GM18505 (cell line): ENCODE data around the gene TTC21A.
"Not testable (repeated sequence)": the region's sequence is repeated elsewhere in the genome, so short reads cannot be mapped to it uniquely, and the experiment has no call there.

Experiments
- ATAC-seq: cut with Tn5 transposase; IDR thresholded peaks from one replicate; pipeline ENCODE4 v1.9.1; 2021; ENCODE audit not compliant: unreplicated experiment
- POLR2A ChIP-seq: IDR thresholded peaks from 4 replicates; pipeline ENCODE4 v1.6.1; 2011; ENCODE audit warnings: borderline replicate concordance; ENCODE audit not compliant: insufficient read depth, insufficient read length; ENCODE audit errors: extremely low read depth

The TTC21A gene

DNA sequence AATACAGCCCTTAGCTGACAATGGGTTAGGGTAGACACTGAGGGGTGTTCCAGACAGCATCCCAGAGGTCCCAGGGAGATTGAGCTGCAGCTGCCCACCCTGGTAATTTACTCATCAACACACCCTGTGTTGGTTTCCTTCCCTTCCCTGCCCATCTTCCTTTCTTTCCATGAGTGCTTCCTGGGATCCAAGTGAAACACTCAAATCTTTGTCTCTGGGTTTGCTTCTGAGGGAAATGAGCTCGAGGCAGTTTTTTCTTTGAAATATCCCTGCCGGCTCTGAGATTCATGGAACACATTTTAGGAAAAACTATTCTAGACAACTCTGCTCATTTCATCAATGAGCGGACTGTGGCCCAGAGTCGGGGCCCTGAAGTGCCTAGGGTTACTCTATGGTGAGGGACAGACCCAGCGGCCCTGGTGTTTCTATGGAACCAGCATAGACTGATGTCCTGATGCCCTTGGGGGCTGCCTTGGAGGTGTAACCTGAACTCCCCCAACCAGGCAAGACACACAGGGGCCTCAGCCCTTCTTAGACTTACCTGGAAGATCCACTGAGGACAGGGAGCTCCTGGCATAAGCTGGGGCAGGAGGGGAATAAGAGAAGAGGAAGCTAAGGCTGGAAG lies 60.8 kb downstream of the TTC21A start:
- no peak for ATAC-seq

DNA sequence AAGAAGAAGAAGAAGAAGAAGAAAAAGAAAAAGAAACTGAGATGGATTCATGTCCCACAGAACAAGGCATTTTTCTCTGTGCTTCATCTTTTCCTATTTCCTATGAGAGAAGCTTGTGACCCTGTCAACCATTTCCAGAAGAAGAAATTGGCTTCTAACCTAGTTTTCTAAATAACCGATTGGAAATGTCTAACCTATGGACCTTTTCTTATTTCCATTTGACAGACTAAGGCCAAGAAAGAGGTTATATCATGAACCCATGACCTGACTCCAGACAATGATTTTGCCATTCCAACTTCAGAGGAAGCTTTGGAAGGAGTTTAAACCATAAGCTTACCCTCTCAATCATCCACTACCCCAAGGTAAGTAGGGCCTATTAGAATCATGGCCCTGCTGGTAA lies 62.2 kb downstream of the TTC21A start:
- ATAC-seq, result no peak
- TF ChIP-seq POLR2A, result no peak

More for the DNA sequence above, 60.8 kb downstream of the TTC21A start:
- no peak for TF ChIP-seq POLR2A

DNA sequence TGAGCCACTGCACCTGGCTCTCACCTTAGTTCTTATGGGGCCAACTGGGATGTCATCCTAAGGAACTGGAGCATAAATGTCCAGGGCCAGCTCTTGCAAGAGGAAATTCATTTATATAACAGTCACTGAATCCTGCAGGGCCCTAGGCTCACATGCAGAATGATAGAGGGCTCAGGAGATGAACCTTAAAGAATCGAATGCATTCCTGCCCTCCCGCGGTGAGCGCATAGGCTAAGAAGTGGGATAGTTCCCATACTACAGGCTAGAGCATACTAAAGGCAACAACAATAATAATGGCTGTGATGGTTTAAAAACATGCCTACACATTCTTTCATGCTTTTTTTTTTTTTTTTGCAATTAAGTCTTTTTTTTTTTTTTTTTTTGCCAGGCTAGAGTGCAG lies 63.0 kb downstream of the TTC21A start:
- TF ChIP-seq POLR2A, result no peak
- no peak for ATAC-seq

DNA sequence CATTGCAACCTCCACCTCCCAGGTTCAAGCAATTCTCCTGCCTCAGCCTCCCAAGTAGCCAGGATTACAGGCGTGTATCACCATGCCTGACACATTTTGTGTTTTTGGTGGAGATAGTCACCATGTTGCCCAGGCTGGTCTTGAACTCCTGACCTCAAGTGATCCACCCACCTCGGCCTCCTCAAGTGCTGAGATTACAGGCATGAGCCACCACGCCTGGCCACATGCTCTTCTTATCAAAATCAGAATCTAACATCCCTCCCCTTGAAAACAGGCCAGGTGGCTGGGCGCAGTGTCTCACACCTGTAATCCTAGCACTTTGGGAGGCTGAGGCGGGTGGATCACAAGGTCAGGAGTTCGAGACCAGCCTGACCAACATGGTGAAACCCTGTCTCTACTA lies 63.4 kb downstream of the TTC21A start:
- ATAC-seq, result not testable (repeated sequence)

DNA sequence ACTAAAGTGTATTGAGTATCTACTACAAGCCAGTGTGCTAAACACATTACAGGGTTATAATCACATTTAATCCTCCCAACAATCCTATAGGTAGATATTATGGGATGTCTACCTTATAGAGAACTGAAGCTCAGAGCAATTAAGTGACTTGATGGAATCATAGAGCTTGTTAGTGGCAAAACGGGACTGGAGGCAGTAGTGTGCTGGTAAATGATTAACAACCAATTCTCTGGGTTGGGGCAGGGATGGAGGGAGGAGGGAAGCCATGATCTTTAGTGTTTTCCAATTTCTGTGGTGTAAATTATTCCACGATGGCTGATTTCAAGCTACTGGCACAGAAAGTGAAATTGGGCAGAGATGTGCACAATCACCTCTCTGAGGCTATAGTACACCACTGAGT lies 64.4 kb downstream of the TTC21A start:
- TF ChIP-seq POLR2A, result no peak
- ATAC-seq, result no peak

DNA sequence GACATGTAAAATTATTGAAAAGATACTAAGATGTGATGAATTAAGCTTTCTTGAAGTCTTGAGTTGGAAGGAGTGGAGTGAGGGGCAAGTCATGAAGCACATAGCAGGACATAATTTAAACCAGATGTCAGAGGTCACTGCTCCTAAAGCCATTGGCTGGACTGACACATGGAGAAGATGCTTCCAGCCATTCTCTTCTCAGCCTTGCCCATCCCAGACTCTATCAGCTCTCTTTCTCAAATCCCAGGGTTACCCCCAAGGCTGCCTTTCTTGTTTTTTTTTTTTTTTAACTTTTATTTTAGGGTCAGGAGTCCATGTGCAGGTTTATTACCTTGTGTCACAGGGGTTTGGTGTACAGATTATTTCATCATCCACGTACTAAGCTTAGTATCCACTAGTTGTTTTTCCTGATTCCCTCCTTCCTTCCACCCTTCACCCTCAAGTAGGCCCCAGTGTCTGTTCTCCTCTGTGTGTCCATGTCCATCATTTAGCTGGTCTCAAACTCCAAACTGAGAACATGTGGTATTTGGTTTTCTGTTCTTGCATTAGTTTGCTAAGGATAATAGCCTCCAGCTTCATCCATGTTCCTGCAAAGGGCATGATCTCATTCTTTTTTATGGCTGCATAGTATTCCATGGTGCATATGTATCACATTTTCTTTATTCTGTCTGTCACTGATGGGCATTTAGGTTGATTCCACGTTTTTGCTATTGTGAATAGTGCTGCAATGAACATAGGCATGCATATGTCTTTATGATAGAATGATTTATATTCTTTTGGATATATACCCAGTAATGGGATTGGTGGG lies 66.0 kb downstream of the TTC21A start:
- TF ChIP-seq POLR2A, result no peak
- no peak for ATAC-seq

DNA sequence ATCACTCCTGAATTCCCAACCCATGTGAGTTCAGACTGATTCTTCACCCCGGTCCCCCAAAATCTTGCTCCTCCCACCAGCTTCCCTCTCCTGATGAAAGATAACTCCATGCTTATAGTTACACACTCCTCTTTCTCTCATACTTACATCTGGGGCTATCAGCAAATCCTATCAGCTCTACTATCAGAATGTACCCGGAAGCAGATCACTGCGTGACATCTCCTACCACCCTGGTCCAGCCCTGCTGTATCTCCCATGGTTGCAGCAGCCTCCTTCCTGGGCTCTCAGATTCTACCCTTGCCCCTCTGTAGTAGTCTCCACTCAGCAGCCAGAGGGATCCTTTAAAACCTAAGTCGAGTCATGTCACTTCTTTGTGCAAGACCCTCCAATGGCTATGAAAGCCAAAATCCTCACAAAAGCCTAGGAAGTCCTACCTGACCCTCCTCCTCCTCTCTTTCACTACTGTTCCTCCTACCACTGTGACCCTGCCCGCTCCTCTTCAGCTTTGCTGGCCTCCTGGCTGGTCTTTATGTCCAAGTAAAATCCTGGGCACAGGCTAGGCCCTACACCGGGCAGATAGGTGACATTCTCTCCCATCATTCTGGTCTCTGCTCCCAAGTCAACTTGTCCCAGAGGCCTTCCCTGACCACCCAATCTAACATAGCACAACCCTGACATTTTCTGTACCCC lies 68.7 kb downstream of the TTC21A start:
- no peak for TF ChIP-seq POLR2A
- ATAC-seq, result no peak

DNA sequence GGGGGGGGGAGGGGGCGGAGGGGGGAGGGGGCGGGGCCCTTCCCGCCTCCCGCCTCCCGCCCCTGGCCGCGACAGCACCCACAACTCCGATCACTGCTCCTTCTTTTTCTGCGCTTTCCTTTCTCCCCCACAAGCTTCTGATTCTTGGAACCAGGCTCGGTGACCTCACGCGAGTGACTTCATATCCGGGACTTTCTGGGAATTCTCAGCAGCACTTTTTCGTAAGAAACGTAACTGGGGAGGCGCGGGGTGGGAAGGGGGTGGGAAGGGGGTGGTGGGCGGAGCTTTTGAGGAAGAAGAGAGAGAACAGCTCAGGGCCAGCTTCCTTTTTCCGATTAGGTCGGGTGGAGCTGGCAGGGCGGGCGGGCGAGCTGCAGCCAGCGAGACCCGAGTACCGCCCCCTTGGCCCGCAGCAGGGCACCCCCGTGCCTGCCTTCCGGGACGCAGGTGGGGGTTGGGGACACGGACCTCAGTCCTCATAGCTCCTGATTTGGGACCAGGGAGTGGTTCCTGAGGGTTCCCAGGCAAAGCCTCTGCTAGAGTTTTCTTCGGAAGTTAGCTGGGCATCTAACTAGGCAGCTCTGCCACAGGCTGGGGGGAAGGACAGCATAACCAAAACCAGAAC lies 70.3 kb downstream of the TTC21A start:
- ATAC-seq, result peak; percentile 34
- peak; percentile 71 for TF ChIP-seq POLR2A

DNA sequence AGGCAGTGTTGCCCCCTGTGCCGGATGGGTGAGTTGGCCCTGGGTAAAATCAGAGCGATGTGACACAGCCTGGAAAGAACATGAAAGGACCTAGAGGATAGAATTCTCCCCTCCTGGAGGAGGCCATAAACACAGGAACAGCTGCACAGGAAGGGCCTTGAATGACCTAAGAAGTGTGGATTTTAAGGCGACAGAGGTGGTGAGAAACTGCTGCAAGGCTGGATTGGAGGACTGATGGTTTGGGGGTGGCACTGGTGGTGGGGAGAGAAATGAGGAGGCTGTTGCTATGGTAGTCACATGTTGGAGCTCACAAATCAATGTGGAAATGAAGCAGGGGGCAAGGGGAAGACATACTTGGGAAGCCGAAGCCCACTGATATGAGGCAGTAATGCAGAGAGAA lies 71.1 kb downstream of the TTC21A start:
- no peak for ATAC-seq
- TF ChIP-seq POLR2A, result no peak

DNA sequence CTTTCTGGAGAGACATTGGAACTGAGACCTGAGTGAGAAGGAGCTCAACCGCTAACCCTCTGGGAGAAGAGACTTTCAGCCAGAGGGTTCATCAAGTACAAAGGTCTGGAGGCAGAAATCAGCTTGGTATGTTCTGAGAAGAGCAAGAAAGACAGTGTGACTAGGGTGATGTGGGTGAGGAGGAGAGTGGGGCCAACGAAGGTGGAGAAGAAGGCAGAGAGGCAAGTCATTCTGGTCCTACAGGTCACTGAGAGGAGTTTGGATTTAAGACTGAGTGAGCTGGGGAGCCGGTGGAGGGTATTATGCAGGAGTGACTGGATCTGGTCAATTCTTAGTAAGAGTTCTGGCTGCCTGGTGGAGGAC lies 72.7 kb downstream of the TTC21A start:
- no peak for TF ChIP-seq POLR2A
- ATAC-seq, result no peak

DNA sequence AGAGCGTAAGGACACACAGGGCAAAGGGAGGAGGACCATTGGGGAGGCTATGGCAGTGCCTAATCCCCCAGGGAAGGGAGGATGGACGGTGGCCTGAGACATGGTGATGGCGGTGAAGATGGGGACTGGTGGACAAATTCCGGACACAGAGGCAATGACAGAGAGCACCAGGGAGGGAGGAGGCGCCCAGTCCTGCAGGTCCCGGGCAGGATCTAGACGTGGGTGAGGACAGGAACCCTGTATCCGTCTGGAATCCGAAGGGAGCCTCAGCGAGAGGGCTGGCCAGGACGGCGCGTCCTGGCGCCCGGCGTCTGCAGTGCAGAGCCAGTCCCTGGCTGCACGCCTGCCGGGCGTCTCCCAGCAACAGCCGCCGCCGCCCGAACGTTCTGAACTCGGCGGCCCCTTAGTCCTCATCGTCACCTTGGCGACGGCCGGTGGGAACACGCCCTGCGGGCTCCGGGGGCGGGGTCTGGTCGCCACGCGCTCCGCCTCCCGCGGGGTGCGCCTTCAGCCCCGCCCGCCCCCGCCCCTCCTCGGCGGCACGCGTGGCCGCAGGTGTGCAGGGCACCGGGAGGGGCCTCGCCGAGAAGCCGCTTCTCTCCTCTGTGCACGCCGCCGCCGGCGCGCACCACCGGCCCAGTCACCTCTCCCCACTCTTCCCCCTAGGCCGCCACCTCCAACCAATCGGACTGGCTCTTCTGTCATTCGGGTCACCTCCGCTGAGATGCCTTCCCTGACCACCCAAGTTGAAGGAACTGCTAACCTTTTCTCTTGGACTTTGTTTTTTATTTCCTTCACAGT lies 73.3 kb downstream of the TTC21A start:
- ATAC-seq, result peak; percentile 90

DNA sequence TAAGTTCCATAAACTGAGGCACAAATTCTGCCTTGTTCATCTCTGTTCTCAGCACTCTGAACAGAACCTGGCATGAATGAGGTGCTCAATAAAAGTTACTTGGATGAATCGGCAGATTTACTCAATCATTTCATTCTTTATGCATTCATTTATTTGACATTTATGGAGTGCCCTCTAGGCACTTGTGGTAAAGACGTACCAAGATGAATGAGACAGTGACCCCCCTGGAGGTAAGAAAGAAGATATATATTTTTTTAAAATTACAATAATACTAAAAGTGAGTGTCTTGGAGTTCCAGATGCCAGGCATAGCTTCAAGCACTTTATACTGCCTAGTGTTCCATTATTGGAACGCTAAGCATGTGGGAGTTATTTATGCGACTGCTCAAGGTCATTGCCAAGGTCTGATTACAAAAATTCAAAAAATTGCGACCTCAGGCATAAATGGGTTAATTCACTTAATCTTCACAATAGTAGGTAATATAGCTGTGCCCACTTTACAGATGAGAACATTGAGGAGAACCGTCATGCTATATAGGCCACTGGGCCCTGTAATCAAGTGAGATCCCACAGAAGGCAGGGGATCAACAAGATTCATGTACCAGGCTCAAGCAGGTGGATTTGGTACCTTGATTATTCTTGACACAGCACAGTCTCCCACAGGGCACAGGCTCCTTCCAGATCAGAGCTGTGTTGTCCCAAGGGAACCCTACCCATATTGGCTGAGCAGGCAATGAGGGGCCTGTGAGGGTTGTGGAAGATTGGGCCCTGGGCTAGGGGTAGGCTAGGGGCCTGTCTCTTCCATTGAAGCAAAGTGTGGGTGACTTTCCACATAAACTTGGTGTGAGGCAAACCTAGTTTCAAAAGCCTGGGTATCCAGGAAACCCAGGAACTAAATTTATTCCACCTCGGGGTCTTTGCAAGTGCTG lies 74.2 kb downstream of the TTC21A start:
- TF ChIP-seq POLR2A, result no peak
- ATAC-seq, result no peak

More for the DNA sequence above, 73.3 kb downstream of the TTC21A start:
- TF ChIP-seq POLR2A, result no peak
